Effector memory CD4-positive, alpha-beta T cell (primary cell): ENCODE data around the gene EEF1AKMT3.

Experiments
- DNase-seq, 3 donors: peaks; one replicate each; pipeline ENCODE4 v3.0.0-alpha.2; 2020
- H3K27ac ChIP-seq: 2 replicates; pipeline ENCODE4 v1.7.0; 2013; ENCODE audit warnings: mild to moderate bottlenecking, low read length, moderate library complexity; ENCODE audit not compliant: insufficient read depth, poor library complexity, severe bottlenecking
- H3K27me3 ChIP-seq: replicated peaks from 2 replicates; pipeline ENCODE4 v1.7.0; 2013; ENCODE audit warnings: mild to moderate bottlenecking, low read length; ENCODE audit not compliant: insufficient read depth, control insufficient read depth, poor library complexity, severe bottlenecking
- H3K36me3 ChIP-seq: 2 replicates; pipeline ENCODE4 v1.7.0; 2013; ENCODE audit warnings: mild to moderate bottlenecking, low read length, moderate library complexity; ENCODE audit not compliant: control insufficient read depth, insufficient read depth
- H3K4me1 ChIP-seq: 2 replicates; pipeline ENCODE4 v1.7.0; 2013; ENCODE audit warnings: low read length, mild to moderate bottlenecking; ENCODE audit not compliant: control insufficient read depth, insufficient read depth, poor library complexity, severe bottlenecking
- H3K4me3 ChIP-seq: 2 replicates; pipeline ENCODE4 v1.7.0; 2013; ENCODE audit warnings: low read length, low read depth, mild to moderate bottlenecking; ENCODE audit not compliant: insufficient read depth, poor library complexity, severe bottlenecking
- H3K9me3 ChIP-seq: 2 replicates; pipeline ENCODE4 v1.7.0; 2013; ENCODE audit warnings: mild to moderate bottlenecking, low read length, moderate library complexity; ENCODE audit not compliant: control insufficient read depth

EEF1AKMT3 gene

DNA sequence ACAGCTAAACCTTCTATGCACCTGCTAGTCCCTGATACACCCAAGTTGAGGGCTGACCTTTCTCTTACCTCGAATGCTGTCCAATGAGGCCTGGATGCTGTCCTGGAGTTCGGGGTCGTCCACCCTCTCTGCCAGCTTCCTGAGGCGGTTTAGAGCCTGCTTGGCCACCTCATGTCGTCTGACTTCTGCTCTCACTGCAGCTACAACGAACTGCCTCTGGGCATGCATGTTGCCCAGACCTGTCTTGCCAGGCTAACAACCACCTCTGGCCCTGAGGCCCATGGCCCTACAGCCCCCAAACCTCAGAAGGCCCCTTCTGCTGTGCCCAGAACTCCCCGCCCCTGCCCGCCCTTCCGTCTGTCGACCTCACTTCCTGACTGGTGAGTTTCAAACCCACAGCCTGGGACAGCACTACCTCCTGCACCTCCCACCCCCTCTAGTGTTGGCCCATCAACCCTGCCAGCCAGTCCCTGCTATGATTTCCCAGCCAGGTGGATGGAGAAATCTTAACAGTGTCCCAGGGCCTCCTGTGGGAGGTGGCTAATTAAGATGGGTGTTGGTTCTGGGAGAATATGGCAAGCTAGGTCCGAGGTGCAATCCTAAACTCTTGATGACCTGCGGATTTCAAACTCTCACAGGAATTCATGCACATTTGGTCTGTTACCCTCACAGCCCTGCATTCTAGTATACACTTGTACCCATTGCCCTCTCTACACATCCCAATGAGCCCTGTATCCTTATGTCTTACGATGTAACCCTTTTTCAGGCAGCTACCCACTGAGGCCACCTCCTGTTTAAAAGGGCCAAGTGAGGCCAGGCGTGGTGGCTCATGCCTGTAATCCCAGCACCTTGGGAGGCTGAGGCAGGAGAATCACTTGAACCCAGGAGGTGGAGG, 30.3 kb upstream of the EEF1AKMT3 start:
- peaks cover 27% of the 10 kb centered on the region for H3K36me3 ChIP-seq
- peaks cover 52% of the 10 kb centered on the region for H3K4me1 ChIP-seq
- no peaks in the 10 kb centered on the region for H3K27me3 ChIP-seq
- no peaks in the 10 kb centered on the region for H3K9me3 ChIP-seq
- peak overlapping the region; percentile 94 for H3K27ac ChIP-seq
- DNase-seq = peak; percentile 70 to 76 (median 72)
- H3K4me3 ChIP-seq = peak overlapping the region; percentile 82

DNA sequence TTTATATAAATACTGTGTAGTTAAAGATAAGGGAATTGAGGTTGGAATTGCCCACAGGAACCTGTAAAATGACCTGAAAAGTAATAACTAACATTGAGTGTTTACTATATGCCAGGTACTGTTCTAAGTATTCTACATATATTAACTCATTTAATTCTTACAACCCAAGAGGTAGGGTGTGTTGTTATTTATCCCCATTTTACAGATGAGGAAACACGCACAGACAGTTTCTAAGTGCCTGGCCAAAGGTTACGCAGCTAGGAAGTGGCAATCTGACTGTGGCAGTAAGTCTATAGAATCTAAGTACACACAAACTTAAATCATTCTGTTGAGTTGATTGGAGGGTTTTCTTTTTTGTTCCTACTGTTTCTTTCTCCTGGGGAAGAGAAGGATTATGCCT, 28.6 kb upstream of the EEF1AKMT3 start:
- no peak overlapping the region for H3K4me3 ChIP-seq
- H3K27me3 ChIP-seq = no peaks in the 10 kb centered on the region
- H3K27ac ChIP-seq = peak overlapping the region; percentile 93
- peaks cover 49% of the 10 kb centered on the region for H3K4me1 ChIP-seq
- peaks cover 23% of the 10 kb centered on the region for H3K36me3 ChIP-seq
- no peaks in the 10 kb centered on the region for H3K9me3 ChIP-seq
- no peak for DNase-seq

DNA sequence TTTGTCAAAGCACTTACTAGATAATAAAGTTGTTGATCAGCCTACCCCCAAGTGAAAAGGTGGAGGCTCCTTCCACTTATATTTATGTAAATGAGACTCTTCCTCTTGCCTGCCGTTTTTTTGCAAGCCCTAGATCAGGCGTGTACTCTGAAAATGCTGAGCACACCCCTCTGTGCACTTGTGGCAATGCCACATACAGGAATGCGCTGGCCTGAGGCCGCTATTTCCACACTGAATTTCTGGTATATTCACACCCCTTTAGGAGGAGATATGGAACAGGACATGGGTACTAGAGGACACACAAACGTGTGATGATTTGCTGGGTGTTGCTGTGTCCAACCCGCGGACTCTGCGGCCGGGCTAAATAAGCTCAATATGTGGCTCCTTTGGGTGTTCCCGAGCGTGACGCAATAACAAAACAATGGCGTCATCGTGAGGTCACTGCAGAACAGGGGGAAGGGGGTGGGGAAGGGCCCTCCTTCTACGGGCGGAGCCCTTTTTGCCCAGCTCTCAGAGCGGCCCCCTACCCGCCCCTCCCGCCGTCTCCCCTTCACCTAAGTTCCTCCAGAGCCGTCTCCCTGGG, 28.1 kb upstream of the EEF1AKMT3 start:
- Histone ChIP-seq H3K36me3 (peaks cover 27% of the 10 kb centered on the region), H3K4me1 (peaks cover 44% of the 10 kb centered on the region), H3K9me3 (no peaks in the 10 kb centered on the region), H3K27ac (peak overlapping the region; percentile 93), H3K4me3 (peak overlapping the region; percentile 89), H3K27me3 (no peaks in the 10 kb centered on the region)
- DNase-seq = peak in 2 of 3 donors; percentile 60 to 69

DNA sequence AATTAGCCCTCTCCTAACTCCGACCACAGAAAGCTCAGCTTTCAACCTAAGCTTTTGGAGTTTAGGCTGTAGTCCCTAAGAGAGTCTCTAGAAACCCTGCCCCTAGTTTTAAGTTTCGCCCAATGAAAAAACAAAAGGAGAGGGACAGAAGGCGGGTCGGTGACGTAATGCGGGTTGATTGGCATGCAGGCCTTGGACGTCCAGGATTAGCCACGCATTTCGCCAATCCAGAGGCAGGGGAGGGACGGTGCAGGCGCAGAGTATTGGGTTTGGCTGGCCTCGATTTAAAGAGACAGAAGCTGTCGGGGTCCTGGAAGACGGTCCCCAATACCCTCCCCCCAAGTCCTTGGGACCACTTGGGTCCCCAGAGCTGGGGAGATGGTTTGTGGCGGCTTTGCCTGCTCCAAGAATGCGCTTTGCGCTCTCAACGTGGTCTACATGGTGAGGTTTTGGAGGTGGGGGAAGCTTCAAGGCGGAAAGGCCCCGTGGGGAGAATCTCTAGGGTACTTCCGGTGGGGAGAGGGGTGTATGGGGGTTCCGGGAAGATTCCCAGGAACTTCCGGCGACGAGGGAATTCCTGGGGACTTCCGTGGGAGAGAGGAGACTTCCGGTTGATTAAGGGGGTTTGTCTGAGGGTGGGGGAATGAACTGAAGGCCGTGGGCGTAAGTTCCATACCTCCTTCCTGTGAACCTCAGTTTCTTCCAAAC, 27.5 kb upstream of the EEF1AKMT3 start, which contains the start of gene TSPAN31:
TSS of gene TSPAN31 (plus strand) at position 263 of the 708 bp plus-strand sequence. CDS start at position 379, 116 bp downstream.
- peak; percentile 86 to 93 (median 91) for DNase-seq
- peaks cover 37% of the 10 kb centered on the region for H3K4me1 ChIP-seq
- no peaks in the 10 kb centered on the region for H3K9me3 ChIP-seq

DNA sequence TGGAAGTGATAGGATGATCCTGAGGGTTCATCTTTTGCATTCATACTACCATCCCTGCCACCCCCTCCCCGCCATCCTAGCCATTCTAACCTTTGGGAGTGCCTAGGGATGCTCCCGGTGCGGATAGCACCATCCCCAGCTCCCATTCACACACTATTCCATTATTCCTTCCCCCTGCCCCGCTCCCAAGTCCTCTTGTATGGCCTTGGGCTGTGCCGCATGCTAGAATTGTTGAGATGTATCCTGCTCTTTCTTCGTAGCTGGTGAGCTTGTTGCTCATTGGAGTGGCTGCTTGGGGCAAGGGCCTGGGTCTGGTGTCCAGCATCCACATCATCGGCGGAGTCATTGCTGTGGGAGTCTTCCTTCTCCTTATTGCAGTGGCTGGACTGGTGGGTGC, 26.9 kb upstream of the EEF1AKMT3 start:
- Histone ChIP-seq H3K9me3 (no peaks in the 10 kb centered on the region), H3K4me1 (peaks cover 32% of the 10 kb centered on the region), H3K27me3 (no peaks in the 10 kb centered on the region), H3K27ac (peak overlapping the region; percentile 93), H3K4me3 (peak overlapping the region; percentile 89), H3K36me3 (peaks cover 24% of the 10 kb centered on the region)
- DNase-seq = no peak

More for the DNA sequence above, 27.5 kb upstream of the EEF1AKMT3 start, which contains the start of gene TSPAN31:
- Histone ChIP-seq H3K27me3 (no peaks in the 10 kb centered on the region), H3K4me3 (peak within 1 kb of the TSS; percentile 89), H3K36me3 (peaks cover 24% of the 10 kb centered on the region), H3K27ac (peak within 1 kb of the TSS; percentile 93)

DNA sequence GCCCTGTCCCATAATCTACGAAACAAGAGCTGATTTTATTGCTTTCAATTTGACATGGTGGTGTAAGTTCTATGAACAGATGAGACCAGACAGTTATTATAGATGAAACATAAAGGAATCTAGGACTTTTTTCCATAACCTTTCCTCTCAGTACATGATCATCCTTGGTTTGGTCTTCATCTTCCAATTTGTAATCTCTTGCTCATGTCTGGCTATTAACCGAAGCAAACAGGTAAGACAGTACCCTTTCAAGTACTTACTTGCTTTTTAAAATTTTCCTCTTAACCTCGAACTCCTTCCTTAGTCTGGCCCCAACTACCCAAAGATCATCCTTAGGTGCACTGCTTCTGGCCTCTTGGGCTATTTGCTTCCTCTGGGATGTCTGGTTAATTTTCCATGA, 26.4 kb upstream of the EEF1AKMT3 start:
- no peak for DNase-seq
- peaks cover 29% of the 10 kb centered on the region for H3K4me1 ChIP-seq
- no peaks in the 10 kb centered on the region for H3K9me3 ChIP-seq
- H3K27ac ChIP-seq = peak overlapping the region; percentile 93
- H3K36me3 ChIP-seq = peaks cover 26% of the 10 kb centered on the region
- H3K27me3 ChIP-seq = no peaks in the 10 kb centered on the region
- H3K4me3 ChIP-seq = no peak overlapping the region

DNA sequence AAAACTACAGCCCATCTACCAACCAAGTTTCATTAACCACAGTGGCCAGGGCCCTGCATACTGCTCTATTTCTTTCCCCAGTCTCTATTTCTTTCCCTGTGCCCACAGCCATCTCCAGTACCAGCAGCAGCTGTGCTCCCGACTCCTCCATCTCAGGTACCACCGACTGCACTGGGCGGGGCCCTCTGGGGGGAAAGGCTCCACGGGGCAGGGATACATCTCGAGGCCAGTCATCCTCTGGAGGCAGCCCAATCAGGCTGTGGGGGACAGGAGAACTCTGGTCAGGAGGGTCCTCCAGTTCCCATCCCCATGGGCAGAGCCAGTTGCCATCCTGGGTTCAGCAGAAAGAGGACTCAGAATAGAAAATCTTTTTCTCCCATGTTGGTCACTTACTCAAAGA, 23.4 kb upstream of the EEF1AKMT3 start:
- Histone ChIP-seq H3K9me3 (no peaks in the 10 kb centered on the region), H3K27me3 (no peaks in the 10 kb centered on the region), H3K36me3 (peaks cover 26% of the 10 kb centered on the region), H3K4me1 (peaks cover 28% of the 10 kb centered on the region), H3K27ac (no peak overlapping the region), H3K4me3 (no peak overlapping the region)
- no peak for DNase-seq

DNA sequence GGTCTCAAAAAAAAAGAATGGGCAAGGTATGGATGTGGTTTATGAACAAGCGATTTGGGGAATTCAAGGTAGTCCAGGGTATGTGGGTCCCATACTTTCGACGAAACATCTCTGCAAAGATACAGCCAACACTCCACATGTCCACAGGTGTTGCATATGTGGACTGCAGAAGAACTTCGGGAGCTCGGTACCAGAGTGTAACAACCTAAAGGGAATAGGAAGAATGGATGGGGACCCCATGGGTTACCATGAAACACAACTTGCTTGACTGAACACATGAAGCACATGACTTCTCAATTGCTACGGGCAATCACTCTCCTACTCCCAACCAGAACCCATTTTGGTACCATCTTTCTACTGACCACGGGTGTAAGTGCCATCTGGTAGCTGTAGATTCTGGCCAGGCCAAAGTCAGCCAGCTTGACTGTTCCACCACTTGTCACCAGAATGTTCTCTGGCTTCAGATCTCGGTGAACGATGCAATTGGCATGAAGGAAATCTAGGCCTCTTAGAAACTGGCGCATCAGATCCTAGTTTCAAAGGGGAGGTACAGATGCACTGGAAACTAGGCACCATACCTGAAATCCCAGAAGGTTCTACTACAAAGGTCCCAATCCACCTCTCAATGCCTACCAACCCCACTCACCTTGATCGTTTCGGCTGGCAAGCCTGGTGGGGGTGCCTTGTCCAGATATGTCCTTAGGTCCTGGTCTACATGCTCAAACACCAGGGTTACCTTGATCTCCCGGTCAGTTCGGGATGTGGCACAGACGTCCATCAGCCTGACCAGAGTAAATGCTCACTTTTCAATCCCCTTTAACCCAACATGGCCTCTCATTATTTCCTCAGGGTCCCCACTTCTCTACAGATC, 21.6 kb upstream of the EEF1AKMT3 start:
- DNase-seq = no peak
- Histone ChIP-seq H3K4me1 (peaks cover 27% of the 10 kb centered on the region), H3K9me3 (no peaks in the 10 kb centered on the region), H3K36me3 (peaks cover 26% of the 10 kb centered on the region), H3K27me3 (no peaks in the 10 kb centered on the region), H3K27ac (peak overlapping the region; percentile 79), H3K4me3 (no peak overlapping the region)

DNA sequence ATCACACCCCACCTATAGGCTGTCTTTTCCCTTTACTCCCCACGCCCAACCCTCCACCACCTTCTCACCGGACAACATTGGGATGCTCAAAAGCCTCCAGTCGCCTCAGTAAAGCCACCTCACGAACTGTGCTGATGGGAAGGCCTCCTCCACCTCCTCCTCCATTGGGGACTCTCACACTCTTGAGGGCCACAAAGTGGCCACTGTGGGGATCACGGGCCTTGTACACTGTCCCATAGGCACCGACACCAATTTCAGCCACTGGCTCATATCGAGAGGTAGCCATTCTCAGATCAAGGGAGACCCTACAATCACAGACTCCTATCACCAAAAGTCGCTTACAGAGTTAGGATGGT, 21.0 kb upstream of the EEF1AKMT3 start:
- Histone ChIP-seq H3K4me3 (peak overlapping the region; percentile 60), H3K9me3 (no peaks in the 10 kb centered on the region), H3K4me1 (peaks cover 33% of the 10 kb centered on the region), H3K27me3 (no peaks in the 10 kb centered on the region), H3K27ac (peak overlapping the region; percentile 79), H3K36me3 (peaks cover 26% of the 10 kb centered on the region)
- no peak for DNase-seq
